ENCODE data around the gene PCIF1.

Gene PCIF1

DNA sequence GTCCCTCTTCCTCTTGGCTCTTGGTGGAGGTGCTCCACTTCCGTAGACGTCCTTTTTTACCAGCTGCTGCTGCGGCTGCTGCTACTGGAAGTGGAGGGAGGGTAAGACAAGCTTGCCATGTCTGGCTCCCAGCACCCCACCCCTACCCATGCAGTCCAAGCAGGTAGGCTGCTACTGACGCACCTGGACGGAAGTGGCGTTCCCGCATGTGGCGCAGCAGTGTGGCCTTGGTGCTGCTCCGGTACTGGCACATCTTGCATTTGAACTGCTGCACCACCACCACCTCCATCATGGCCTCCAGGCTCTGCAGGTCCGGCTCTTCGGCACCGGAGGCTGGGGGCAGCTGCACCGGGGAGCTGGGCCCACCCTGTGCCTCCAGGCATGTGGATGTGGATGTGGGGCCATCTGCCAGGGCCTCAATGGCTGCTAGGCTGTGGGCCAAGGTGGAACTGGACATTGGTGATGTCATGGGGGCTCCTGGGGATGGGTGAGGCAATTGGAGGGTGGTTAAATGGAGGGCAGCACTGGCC is 33.1 kb downstream of the PCIF1 start:
- TF ChIP-seq CTCF (IDR thresholded peaks at IDR 0.05; ENCODE audit: low read length, missing control alignments): no peak
- H3K4me3 ChIP-seq (replicated peaks; ENCODE audit: low read depth, low read length): no peak overlapping the region
- DNase-seq (ENCODE audit: low read depth): no peak

DNA sequence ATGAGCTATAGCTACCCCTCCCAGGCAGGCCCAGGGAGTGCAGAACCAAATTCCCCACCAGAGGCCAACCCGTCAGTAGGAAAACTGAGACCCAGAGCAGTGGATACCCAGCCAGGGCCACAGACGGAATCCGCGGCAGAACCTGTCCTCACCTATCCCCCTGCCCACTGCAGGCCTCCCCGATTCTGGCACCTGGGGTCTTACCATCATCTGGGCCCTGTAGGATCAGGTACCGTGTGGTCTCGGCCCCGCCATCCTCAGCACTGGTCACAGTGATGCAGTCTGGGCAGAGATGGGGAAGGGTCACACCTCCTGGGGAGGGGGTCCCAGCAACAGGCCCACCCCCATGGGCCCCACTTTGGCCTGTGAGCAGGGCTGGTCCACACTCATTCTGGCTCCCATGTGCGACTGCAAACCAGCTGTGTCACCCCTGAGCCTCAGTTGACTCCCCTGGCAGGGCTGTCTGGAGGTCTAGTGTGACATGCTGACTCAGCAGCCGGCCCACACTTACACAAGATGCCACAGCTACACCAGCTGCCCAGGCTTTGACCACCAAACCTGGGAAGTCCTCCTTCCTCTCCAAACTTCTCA is 33.7 kb downstream of the PCIF1 start:
- H3K4me3 ChIP-seq (replicated peaks; ENCODE audit: low read depth, low read length): no peak overlapping the region
- no peak for TF ChIP-seq CTCF (IDR thresholded peaks at IDR 0.05; ENCODE audit: low read length, missing control alignments)
- no peak for DNase-seq (ENCODE audit: low read depth)

GRCh38 chr20:45968801-45969711 is 34.6 kb downstream of the PCIF1 start:
- no peak overlapping the region for H3K4me3 ChIP-seq (replicated peaks; ENCODE audit: low read depth, low read length)
- DNase-seq (ENCODE audit: low read depth): no peak
- TF ChIP-seq CTCF (IDR thresholded peaks at IDR 0.05; ENCODE audit: low read length, missing control alignments): no peak

GRCh38 chr20:45969712-45970634 is 35.5 kb downstream of the PCIF1 start:
- peak overlapping the region; percentile 97 for H3K4me3 ChIP-seq (replicated peaks; ENCODE audit: low read depth, low read length)
- DNase-seq (ENCODE audit: low read depth): peak; percentile 77
- peak; percentile 72 for TF ChIP-seq CTCF (IDR thresholded peaks at IDR 0.05; ENCODE audit: low read length, missing control alignments)

DNA sequence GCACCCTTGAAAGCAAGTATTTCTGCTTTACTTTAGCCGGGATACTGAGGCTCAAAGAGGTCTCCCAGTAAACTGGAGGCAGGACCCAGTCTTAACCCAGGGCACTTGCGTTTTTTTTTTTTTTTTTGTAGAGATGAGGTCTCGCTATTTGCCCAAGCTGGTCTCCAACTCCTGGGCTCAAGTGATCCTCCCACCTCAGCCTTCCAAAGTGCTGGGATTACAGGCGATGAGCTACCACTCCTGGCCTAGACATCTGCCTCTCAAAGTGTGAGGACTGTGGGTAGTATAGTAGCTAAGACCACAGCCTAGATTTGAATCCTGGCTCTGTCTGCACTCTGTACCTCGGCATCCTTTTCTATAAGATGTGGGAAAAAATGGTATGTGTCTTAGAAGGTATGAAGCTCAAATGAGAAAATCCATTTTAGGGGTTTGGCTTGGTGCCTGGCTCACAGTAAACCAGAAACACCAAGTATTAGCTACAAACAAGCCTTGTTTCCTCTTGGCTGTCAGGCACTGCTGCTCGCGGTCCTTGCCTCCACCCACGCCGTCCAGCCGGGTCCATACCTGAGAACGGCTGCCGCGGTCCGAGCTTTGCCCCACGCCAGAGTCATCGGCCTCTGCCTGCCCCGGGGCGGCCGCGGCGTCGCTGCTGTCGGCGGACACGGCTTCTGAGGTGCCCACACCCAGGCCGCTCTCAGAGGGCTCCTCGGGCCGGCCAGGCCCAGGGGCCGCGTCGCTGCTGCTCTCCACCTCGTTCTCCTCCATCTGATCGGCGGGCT is 36.4 kb downstream of the PCIF1 start:
- no peak for TF ChIP-seq CTCF (IDR thresholded peaks at IDR 0.05; ENCODE audit: low read length, missing control alignments)
- peak; percentile 18 for DNase-seq (ENCODE audit: low read depth)
- peak overlapping the region; percentile 97 for H3K4me3 ChIP-seq (replicated peaks; ENCODE audit: low read depth, low read length)

GRCh38 chr20:45971425-45971674 is 36.9 kb downstream of the PCIF1 start:
- no peak for TF ChIP-seq CTCF (IDR thresholded peaks at IDR 0.05; ENCODE audit: low read length, missing control alignments)
- no peak for DNase-seq (ENCODE audit: low read depth)
- peak overlapping the region; percentile 97 for H3K4me3 ChIP-seq (replicated peaks; ENCODE audit: low read depth, low read length)
